ENCODE data around the gene CHD5.

CHD5 gene

GRCh38 chr1:6126521-6127067, 53.5 kb downstream of the CHD5 start:
- no peaks in the 10 kb centered on the region for H3K9me3 ChIP-seq (ENCODE audit: control insufficient read depth, low read length)
- H3K36me3 ChIP-seq (ENCODE audit: control insufficient read depth, insufficient read depth, low read length) = no peaks in the 10 kb centered on the region
- no peaks in the 10 kb centered on the region for H3K4me1 ChIP-seq (ENCODE audit: control insufficient read depth, insufficient read depth, low read length, poor library complexity, severe bottlenecking)
- no peak overlapping the region for H3K27ac ChIP-seq (ENCODE audit: insufficient read depth, low read length, poor library complexity, severe bottlenecking)
- DNase-seq = no peak
- H3K27me3 ChIP-seq (replicated peaks; ENCODE audit: control insufficient read depth, insufficient read depth, low read length, poor library complexity, severe bottlenecking) = no peaks in the 10 kb centered on the region
- H3K4me3 ChIP-seq (ENCODE audit: insufficient read depth, low read depth, low read length, poor library complexity, severe bottlenecking) = no peak overlapping the region

- no peak overlapping the region for H3K4me3 ChIP-seq (ENCODE audit: insufficient read depth, low read depth, low read length, poor library complexity, severe bottlenecking)
- H3K9me3 ChIP-seq (ENCODE audit: control insufficient read depth, low read length) = no peaks in the 10 kb centered on the region
- H3K27me3 ChIP-seq (replicated peaks; ENCODE audit: control insufficient read depth, insufficient read depth, low read length, poor library complexity, severe bottlenecking) = no peaks in the 10 kb centered on the region
- no peak for DNase-seq
- no peak overlapping the region for H3K27ac ChIP-seq (ENCODE audit: insufficient read depth, low read length, poor library complexity, severe bottlenecking)
- H3K4me1 ChIP-seq (ENCODE audit: control insufficient read depth, insufficient read depth, low read length, poor library complexity, severe bottlenecking) = no peaks in the 10 kb centered on the region
- H3K36me3 ChIP-seq (ENCODE audit: control insufficient read depth, insufficient read depth, low read length) = no peaks in the 10 kb centered on the region
These were observed 54.1 kb downstream of the CHD5 start for GRCh38 chr1:6126028-6126427.

GRCh38 chr1:6125366-6125765, 54.8 kb downstream of the CHD5 start:
- no peak overlapping the region for H3K27ac ChIP-seq (ENCODE audit: insufficient read depth, low read length, poor library complexity, severe bottlenecking)

GRCh38 chr1:6124746-6125365, 55.3 kb downstream of the CHD5 start:
- Histone ChIP-seq H3K9me3 (ENCODE audit: control insufficient read depth, low read length) (no peaks in the 10 kb centered on the region), H3K36me3 (ENCODE audit: control insufficient read depth, insufficient read depth, low read length) (no peaks in the 10 kb centered on the region), H3K4me1 (ENCODE audit: control insufficient read depth, insufficient read depth, low read length, poor library complexity, severe bottlenecking) (no peaks in the 10 kb centered on the region), H3K27me3 (replicated peaks; ENCODE audit: control insufficient read depth, insufficient read depth, low read length, poor library complexity, severe bottlenecking) (no peaks in the 10 kb centered on the region), H3K27ac (ENCODE audit: insufficient read depth, low read length, poor library complexity, severe bottlenecking) (no peak overlapping the region), H3K4me3 (ENCODE audit: insufficient read depth, low read depth, low read length, poor library complexity, severe bottlenecking) (no peak overlapping the region)
- DNase-seq = no peak

More at GRCh38 chr1:6125366-6125765, 54.8 kb downstream of the CHD5 start:
- no peak overlapping the region for H3K4me3 ChIP-seq (ENCODE audit: insufficient read depth, low read depth, low read length, poor library complexity, severe bottlenecking)
- no peaks in the 10 kb centered on the region for H3K4me1 ChIP-seq (ENCODE audit: control insufficient read depth, insufficient read depth, low read length, poor library complexity, severe bottlenecking)
- no peak for DNase-seq
- H3K36me3 ChIP-seq (ENCODE audit: control insufficient read depth, insufficient read depth, low read length) = no peaks in the 10 kb centered on the region
- H3K27me3 ChIP-seq (replicated peaks; ENCODE audit: control insufficient read depth, insufficient read depth, low read length, poor library complexity, severe bottlenecking) = no peaks in the 10 kb centered on the region
- no peaks in the 10 kb centered on the region for H3K9me3 ChIP-seq (ENCODE audit: control insufficient read depth, low read length)

- Histone ChIP-seq H3K27ac (ENCODE audit: insufficient read depth, low read length, poor library complexity, severe bottlenecking) (no peak overlapping the region), H3K4me1 (ENCODE audit: control insufficient read depth, insufficient read depth, low read length, poor library complexity, severe bottlenecking) (no peaks in the 10 kb centered on the region), H3K4me3 (ENCODE audit: insufficient read depth, low read depth, low read length, poor library complexity, severe bottlenecking) (no peak overlapping the region), H3K27me3 (replicated peaks; ENCODE audit: control insufficient read depth, insufficient read depth, low read length, poor library complexity, severe bottlenecking) (no peaks in the 10 kb centered on the region), H3K9me3 (ENCODE audit: control insufficient read depth, low read length) (no peaks in the 10 kb centered on the region), H3K36me3 (ENCODE audit: control insufficient read depth, insufficient read depth, low read length) (no peaks in the 10 kb centered on the region)
- no peak for DNase-seq
These were observed 55.8 kb downstream of the CHD5 start for GRCh38 chr1:6124341-6124740.

GRCh38 chr1:6123816-6124215, 56.3 kb downstream of the CHD5 start:
- Histone ChIP-seq H3K4me3 (ENCODE audit: insufficient read depth, low read depth, low read length, poor library complexity, severe bottlenecking) (no peak overlapping the region), H3K27ac (ENCODE audit: insufficient read depth, low read length, poor library complexity, severe bottlenecking) (no peak overlapping the region), H3K9me3 (ENCODE audit: control insufficient read depth, low read length) (no peaks in the 10 kb centered on the region), H3K4me1 (ENCODE audit: control insufficient read depth, insufficient read depth, low read length, poor library complexity, severe bottlenecking) (no peaks in the 10 kb centered on the region), H3K27me3 (replicated peaks; ENCODE audit: control insufficient read depth, insufficient read depth, low read length, poor library complexity, severe bottlenecking) (no peaks in the 10 kb centered on the region), H3K36me3 (ENCODE audit: control insufficient read depth, insufficient read depth, low read length) (no peaks in the 10 kb centered on the region)
- DNase-seq = no peak

GRCh38 chr1:6123083-6123482, 57.0 kb downstream of the CHD5 start:
- Histone ChIP-seq H3K4me1 (ENCODE audit: control insufficient read depth, insufficient read depth, low read length, poor library complexity, severe bottlenecking) (no peaks in the 10 kb centered on the region), H3K4me3 (ENCODE audit: insufficient read depth, low read depth, low read length, poor library complexity, severe bottlenecking) (no peak overlapping the region), H3K27ac (ENCODE audit: insufficient read depth, low read length, poor library complexity, severe bottlenecking) (no peak overlapping the region), H3K36me3 (ENCODE audit: control insufficient read depth, insufficient read depth, low read length) (no peaks in the 10 kb centered on the region), H3K9me3 (ENCODE audit: control insufficient read depth, low read length) (no peaks in the 10 kb centered on the region), H3K27me3 (replicated peaks; ENCODE audit: control insufficient read depth, insufficient read depth, low read length, poor library complexity, severe bottlenecking) (no peaks in the 10 kb centered on the region)
- DNase-seq = no peak

GRCh38 chr1:6121651-6122370, 58.3 kb downstream of the CHD5 start:
- H3K4me3 ChIP-seq (ENCODE audit: insufficient read depth, low read depth, low read length, poor library complexity, severe bottlenecking) = no peak overlapping the region
- H3K27ac ChIP-seq (ENCODE audit: insufficient read depth, low read length, poor library complexity, severe bottlenecking) = no peak overlapping the region
- no peaks in the 10 kb centered on the region for H3K27me3 ChIP-seq (replicated peaks; ENCODE audit: control insufficient read depth, insufficient read depth, low read length, poor library complexity, severe bottlenecking)
- DNase-seq = no peak
- H3K9me3 ChIP-seq (ENCODE audit: control insufficient read depth, low read length) = no peaks in the 10 kb centered on the region
- no peaks in the 10 kb centered on the region for H3K36me3 ChIP-seq (ENCODE audit: control insufficient read depth, insufficient read depth, low read length)
- H3K4me1 ChIP-seq (ENCODE audit: control insufficient read depth, insufficient read depth, low read length, poor library complexity, severe bottlenecking) = no peaks in the 10 kb centered on the region

GRCh38 chr1:6121021-6121421, 59.1 kb downstream of the CHD5 start:
- no peak for DNase-seq
- Histone ChIP-seq H3K9me3 (ENCODE audit: control insufficient read depth, low read length) (no peaks in the 10 kb centered on the region), H3K4me1 (ENCODE audit: control insufficient read depth, insufficient read depth, low read length, poor library complexity, severe bottlenecking) (no peaks in the 10 kb centered on the region), H3K27me3 (replicated peaks; ENCODE audit: control insufficient read depth, insufficient read depth, low read length, poor library complexity, severe bottlenecking) (no peaks in the 10 kb centered on the region), H3K4me3 (ENCODE audit: insufficient read depth, low read depth, low read length, poor library complexity, severe bottlenecking) (no peak overlapping the region), H3K27ac (ENCODE audit: insufficient read depth, low read length, poor library complexity, severe bottlenecking) (no peak overlapping the region), H3K36me3 (ENCODE audit: control insufficient read depth, insufficient read depth, low read length) (no peaks in the 10 kb centered on the region)

- Histone ChIP-seq H3K4me1 (ENCODE audit: control insufficient read depth, insufficient read depth, low read length, poor library complexity, severe bottlenecking) (no peaks in the 10 kb centered on the region), H3K9me3 (ENCODE audit: control insufficient read depth, low read length) (no peaks in the 10 kb centered on the region), H3K27me3 (replicated peaks; ENCODE audit: control insufficient read depth, insufficient read depth, low read length, poor library complexity, severe bottlenecking) (no peaks in the 10 kb centered on the region), H3K36me3 (ENCODE audit: control insufficient read depth, insufficient read depth, low read length) (no peaks in the 10 kb centered on the region), H3K4me3 (ENCODE audit: insufficient read depth, low read depth, low read length, poor library complexity, severe bottlenecking) (no peak overlapping the region), H3K27ac (ENCODE audit: insufficient read depth, low read length, poor library complexity, severe bottlenecking) (no peak overlapping the region)
- no peak for DNase-seq
These were observed 61.7 kb downstream of the CHD5 start for GRCh38 chr1:6118415-6118814.
